Adipocyte (in vitro differentiated cells): ENCODE data around the gene VPS4B.

Experiments
- DNase-seq: peaks from one replicate; pipeline ENCODE4 v3.0.0-alpha.2; 2015; ENCODE audit warnings: low read depth
- H3K27me3 ChIP-seq: replicated peaks from 2 replicates; pipeline ENCODE4 v1.7.0; 2013; ENCODE audit warnings: mild to moderate bottlenecking, low read length, moderate library complexity; ENCODE audit not compliant: control insufficient read depth, insufficient read depth
- H3K36me3 ChIP-seq: 2 replicates; pipeline ENCODE4 v1.7.0; 2013; ENCODE audit warnings: low read length, mild to moderate bottlenecking, moderate library complexity; ENCODE audit not compliant: control insufficient read depth, insufficient read depth, severe bottlenecking
- H3K4me1 ChIP-seq: 2 replicates; pipeline ENCODE4 v1.7.0; 2013; ENCODE audit warnings: mild to moderate bottlenecking, low read length, moderate library complexity; ENCODE audit not compliant: control insufficient read depth, insufficient read depth
- H3K4me3 ChIP-seq: 2 replicates; pipeline ENCODE4 v1.7.0; 2013; ENCODE audit warnings: mild to moderate bottlenecking, low read length, moderate library complexity
- H3K9ac ChIP-seq: 2 replicates; pipeline ENCODE4 v1.7.0; 2013; ENCODE audit warnings: mild to moderate bottlenecking, low read length, moderate library complexity
- H3K9me3 ChIP-seq: 2 replicates; pipeline ENCODE4 v1.7.0; 2013; ENCODE audit warnings: mild to moderate bottlenecking, low read length, moderate library complexity; ENCODE audit not compliant: control insufficient read depth

VPS4B gene

DNA sequence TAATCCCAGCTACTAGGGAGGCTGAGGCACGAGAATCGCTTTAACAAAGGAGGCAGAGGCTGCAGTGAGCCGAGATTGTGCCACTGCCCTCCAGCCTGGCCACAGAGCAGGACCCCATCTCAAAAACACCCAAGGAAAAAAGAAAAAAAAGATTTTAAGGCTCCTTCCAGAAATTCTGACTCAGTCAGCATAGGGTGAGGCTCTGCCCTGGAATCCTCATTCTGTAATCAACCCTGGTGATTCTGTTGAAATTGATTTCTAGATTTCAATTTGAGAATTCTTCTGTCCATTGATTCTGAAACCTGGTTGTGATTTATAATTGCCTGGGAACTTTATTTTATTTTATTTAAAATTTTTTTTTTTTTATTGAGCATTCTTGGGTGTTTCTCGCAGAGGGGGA, 27.1 kb upstream of the VPS4B start:
- peaks cover 15% of the 10 kb centered on the region for H3K4me1 ChIP-seq
- DNase-seq: no peak

DNA sequence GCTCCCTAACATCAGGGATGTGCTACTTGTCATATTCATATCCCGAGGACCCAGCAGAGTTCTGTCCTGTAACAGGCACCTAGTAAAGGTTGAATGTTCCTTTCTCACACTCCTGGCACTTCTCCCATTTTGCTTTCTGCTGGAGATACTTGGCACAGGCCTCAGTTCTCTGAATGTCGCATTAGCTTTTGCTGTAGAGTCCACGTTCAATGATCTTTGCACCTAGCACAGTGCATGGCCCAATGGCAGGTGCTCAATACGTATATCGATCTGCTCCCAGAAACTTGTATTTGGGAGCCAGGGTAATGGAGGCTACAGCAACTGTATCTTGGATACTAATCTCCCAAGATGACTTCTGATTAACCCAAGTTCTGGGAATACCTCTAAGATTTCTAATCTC, 24.8 kb upstream of the VPS4B start:
- Histone ChIP-seq H3K4me1 (peaks cover 18% of the 10 kb centered on the region), H3K4me3 (no peak overlapping the region), H3K27me3 (no peaks in the 10 kb centered on the region), H3K9ac (no peak overlapping the region), H3K9me3 (no peaks in the 10 kb centered on the region), H3K36me3 (no peaks in the 10 kb centered on the region)
- DNase-seq: no peak

More for the DNA sequence above, 27.1 kb upstream of the VPS4B start:
- H3K27me3 ChIP-seq: no peaks in the 10 kb centered on the region
- no peak overlapping the region for H3K9ac ChIP-seq
- no peaks in the 10 kb centered on the region for H3K9me3 ChIP-seq
- no peak overlapping the region for H3K4me3 ChIP-seq
- H3K36me3 ChIP-seq: no peaks in the 10 kb centered on the region

DNA sequence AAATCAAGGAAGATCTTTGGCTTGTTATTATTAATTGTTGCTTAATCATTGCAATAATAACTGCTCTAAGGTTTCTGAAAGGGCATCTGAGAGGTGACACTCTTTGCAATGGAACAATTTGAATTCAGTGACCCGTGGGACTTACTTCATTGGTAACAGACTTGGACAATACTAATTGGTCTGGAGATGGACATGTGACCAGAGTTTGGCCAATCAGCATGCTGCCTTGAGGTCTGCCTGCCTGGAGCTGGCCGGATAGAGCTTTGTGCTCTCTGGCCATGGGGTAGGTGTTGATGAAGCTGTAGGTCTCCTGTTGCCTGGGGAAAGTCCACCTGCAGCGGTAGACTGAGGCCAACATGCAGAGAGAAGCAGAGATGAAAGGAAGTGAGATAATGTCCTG, 24.0 kb upstream of the VPS4B start:
- Histone ChIP-seq H3K9ac (no peak overlapping the region), H3K27me3 (no peaks in the 10 kb centered on the region), H3K9me3 (no peaks in the 10 kb centered on the region), H3K4me3 (no peak overlapping the region), H3K36me3 (no peaks in the 10 kb centered on the region), H3K4me1 (peaks cover 18% of the 10 kb centered on the region)
- DNase-seq: no peak

DNA sequence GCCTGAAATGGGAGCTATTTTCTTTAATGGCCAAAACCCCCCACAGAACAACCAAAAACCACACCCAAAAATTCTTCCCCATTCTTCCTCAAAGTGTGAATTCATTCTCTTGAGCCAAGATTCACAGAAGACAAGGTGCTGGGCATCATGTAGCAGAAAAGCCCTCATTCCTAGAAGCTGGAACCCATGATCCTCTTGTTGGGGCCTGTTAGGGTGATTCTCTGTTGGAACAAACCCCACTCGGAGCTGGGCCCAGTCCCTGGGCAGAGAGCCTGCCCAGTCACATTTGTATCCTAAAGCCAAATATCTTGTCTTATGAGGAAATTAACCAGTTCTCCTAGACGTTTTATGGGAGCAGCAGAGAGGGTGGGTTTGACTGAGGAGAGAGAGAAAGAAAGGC, 22.8 kb upstream of the VPS4B start:
- peak overlapping the region; percentile 1 for H3K4me3 ChIP-seq
- H3K9ac ChIP-seq: no peak overlapping the region
- no peaks in the 10 kb centered on the region for H3K36me3 ChIP-seq
- no peaks in the 10 kb centered on the region for H3K27me3 ChIP-seq
- H3K9me3 ChIP-seq: no peaks in the 10 kb centered on the region
- DNase-seq: no peak
- peaks cover 29% of the 10 kb centered on the region for H3K4me1 ChIP-seq

DNA sequence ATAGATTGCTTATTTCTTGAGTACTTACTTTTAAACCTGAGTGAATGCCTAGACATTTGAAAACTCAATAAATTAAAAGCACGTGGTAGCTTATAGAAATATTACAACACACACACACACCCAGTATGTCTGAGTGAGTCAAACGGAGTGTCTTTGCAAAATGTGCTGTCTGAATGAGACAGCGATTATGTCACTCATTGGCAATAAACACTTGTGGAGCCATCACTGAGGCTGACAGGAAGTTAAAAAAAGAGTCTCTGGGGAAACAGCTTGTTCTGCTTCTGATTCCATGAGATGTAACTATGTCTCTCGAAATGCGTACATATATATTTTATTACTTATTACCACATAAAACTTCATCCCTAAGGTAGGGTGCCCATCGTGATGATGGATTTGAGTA, 22.3 kb upstream of the VPS4B start:
- Histone ChIP-seq H3K4me3 (peak overlapping the region; percentile 1), H3K9me3 (no peaks in the 10 kb centered on the region), H3K36me3 (no peaks in the 10 kb centered on the region), H3K9ac (no peak overlapping the region), H3K4me1 (peaks cover 33% of the 10 kb centered on the region), H3K27me3 (no peaks in the 10 kb centered on the region)
- peak; percentile 79 for DNase-seq

DNA sequence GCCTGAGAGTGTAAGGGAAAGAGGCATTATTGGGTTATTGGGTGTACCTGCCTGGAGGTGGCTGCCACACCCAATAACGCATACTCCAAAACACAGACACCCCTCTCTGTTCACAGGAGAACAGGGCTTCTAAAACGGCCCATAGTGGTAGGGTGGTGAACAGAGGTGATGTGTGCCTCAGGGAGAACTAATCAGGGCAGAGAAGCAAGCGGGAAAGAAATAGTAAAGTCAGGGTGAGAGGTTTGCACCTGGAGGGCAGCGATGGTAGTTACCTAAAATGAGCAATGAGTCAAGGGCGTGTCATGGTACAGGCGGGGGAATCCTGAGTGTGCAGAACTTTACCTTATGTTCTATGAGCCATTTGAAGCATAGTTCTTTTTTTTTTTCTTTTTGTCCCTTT, 21.6 kb upstream of the VPS4B start:
- H3K4me3 ChIP-seq: no peak overlapping the region
- peaks cover 36% of the 10 kb centered on the region for H3K4me1 ChIP-seq
- H3K9me3 ChIP-seq: no peaks in the 10 kb centered on the region
- H3K9ac ChIP-seq: no peak overlapping the region
- H3K27me3 ChIP-seq: no peaks in the 10 kb centered on the region
- DNase-seq: no peak
- H3K36me3 ChIP-seq: no peaks in the 10 kb centered on the region

DNA sequence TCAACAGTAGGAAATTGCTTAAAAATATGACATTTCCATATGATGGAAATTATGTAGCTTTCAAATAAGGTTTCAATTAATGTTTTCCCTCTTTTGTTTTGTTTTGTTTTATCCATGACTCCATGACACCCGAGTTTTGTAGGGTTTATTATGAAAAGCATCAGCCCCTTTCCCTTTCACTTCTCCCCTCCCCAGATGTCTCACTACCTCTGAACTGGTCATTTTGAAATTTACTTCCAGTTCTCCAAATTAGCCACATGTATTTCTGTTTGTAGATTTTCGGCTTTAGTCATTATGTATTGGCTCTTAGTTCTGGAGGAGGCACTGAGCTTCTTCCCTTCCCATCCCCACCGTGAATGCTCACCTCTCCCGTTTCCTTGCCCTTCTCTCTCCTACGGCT, 18.6 kb upstream of the VPS4B start:
- Histone ChIP-seq H3K9ac (no peak overlapping the region), H3K27me3 (no peaks in the 10 kb centered on the region), H3K9me3 (no peaks in the 10 kb centered on the region), H3K36me3 (no peaks in the 10 kb centered on the region), H3K4me1 (peaks cover 47% of the 10 kb centered on the region), H3K4me3 (peak overlapping the region; percentile 9)
- no peak for DNase-seq

DNA sequence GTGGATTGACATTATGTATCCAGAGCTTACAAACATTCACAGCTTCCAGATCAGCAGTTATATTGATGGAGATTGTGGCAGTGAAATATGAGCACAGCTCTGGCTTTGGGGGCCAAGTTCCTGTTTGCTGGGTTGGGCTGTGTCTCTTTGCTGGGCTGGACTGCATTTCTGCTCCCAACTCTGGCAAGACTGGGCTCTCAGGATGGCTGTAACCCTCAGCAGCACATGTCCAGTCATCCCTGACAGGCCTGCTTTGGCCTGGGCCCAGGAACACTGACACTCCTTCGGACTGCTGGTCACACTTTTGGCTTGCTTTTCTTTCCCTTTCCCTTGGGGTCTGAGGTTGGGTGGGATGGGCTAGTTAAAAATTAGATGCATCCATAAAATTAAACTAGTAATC, 17.9 kb upstream of the VPS4B start:
- no peaks in the 10 kb centered on the region for H3K9me3 ChIP-seq
- peaks cover 45% of the 10 kb centered on the region for H3K4me1 ChIP-seq
- peak overlapping the region; percentile 9 for H3K4me3 ChIP-seq
- H3K9ac ChIP-seq: peak overlapping the region; percentile 39
- H3K36me3 ChIP-seq: no peaks in the 10 kb centered on the region
- H3K27me3 ChIP-seq: no peaks in the 10 kb centered on the region
- DNase-seq: peak; percentile 59

DNA sequence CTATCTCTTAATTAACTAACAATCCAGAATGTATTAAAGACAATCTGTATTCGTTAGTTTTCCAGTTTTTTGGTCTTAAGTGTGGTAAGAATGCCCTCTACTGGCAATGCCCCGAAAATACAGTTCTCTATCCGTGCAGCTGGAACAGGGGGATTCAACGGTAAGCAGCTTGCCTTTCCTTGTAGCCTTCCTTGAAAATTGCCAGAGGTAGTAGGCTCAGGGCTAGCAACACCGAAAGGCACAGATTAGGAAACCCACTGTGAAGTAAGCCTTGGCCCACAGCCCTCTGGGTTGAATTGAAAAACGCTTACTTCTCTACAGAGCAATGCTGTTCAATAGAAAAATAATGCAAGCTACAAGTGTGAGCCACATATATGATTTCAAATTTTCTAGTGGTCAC, 17.1 kb upstream of the VPS4B start:
- Histone ChIP-seq H3K9ac (peak overlapping the region; percentile 58), H3K4me3 (no peak overlapping the region)
- peak; percentile 84 for DNase-seq

DNA sequence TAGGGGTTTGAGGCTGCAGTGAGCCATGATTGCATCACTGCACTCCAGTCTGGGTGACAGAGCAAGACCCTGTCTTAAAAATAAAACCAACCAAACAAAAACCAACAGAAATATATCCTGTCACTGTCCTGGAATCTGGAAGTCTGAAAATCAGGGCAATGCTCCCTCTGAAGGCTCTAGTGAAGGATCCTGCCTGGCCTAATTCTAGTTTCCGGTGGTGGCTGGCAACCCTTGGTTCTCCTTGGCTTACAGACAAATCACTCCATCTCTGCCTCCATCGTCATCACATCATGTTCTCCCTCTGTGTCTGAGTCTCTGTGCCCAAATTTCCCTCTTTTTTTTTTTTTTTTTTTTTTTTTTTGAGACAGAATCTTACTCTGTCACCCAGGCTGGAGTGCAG, 15.9 kb upstream of the VPS4B start:
- Histone ChIP-seq H3K36me3 (no peaks in the 10 kb centered on the region), H3K27me3 (no peaks in the 10 kb centered on the region), H3K4me1 (peaks cover 43% of the 10 kb centered on the region), H3K9me3 (no peaks in the 10 kb centered on the region), H3K4me3 (no peak overlapping the region), H3K9ac (peak overlapping the region; percentile 45)
- DNase-seq: no peak

More for the DNA sequence above, 17.1 kb upstream of the VPS4B start:
- Histone ChIP-seq H3K9me3 (no peaks in the 10 kb centered on the region), H3K4me1 (peaks cover 37% of the 10 kb centered on the region), H3K36me3 (no peaks in the 10 kb centered on the region), H3K27me3 (no peaks in the 10 kb centered on the region)

DNA sequence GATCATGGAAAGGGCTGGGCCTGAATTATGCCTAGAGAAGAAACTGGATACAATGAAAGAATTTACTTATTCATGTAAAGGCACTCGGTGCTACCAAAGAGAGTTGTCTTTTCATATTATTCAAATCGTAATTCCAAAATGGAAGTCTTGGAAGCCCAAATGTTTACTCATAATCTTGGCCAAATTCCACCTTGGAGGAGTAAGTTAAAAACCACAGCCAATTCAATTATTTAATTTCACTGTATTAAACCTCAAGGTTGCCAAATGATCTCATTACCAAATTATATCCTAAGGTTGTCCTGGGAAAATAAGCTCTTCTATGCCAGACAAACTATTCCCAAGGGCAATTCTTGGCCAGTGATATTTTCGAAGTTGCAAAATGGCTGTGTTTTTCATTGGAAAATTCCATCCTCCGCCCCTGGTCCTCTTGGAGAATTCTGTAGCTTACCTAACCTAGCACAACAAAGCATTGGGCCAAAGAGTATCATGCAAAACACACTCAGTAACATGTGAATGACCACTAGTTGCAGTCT, 11.1 kb upstream of the VPS4B start:
- DNase-seq: no peak
- Histone ChIP-seq H3K4me3 (peak overlapping the region; percentile 46), H3K4me1 (peaks cover 21% of the 10 kb centered on the region), H3K9ac (no peak overlapping the region), H3K36me3 (no peaks in the 10 kb centered on the region), H3K27me3 (no peaks in the 10 kb centered on the region), H3K9me3 (no peaks in the 10 kb centered on the region)

DNA sequence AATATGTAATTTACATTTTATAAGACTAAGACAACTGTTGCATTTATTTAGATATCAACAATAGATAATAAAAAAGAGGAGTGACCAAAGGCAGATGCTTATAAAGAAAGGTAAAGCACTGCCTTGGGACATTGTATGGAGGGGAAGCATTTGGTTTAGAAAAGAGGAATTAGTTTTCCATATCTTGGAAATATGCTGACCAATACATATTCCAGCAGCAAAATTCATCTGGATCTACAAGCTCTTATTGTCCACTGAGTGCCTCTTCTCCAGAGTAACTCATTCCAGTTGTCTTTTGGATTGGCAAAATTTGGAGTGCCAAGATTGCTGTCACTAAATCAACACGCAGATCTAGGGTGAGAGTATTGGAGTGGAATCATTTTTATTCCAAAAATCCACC, 8.9 kb upstream of the VPS4B start:
- Histone ChIP-seq H3K4me1 (peaks cover 14% of the 10 kb centered on the region), H3K9me3 (no peaks in the 10 kb centered on the region), H3K36me3 (no peaks in the 10 kb centered on the region), H3K27me3 (no peaks in the 10 kb centered on the region), H3K4me3 (no peak overlapping the region), H3K9ac (no peak overlapping the region)
- DNase-seq: no peak
